Endothelial cell of umbilical vein (primary cell): ENCODE data around the gene NR2F6. TPM values are rescaled to one million over a fixed set of nuclear protein-coding genes. Genes with fewer than 3 reads are reported as not detected.

Experiments
- BruUV-seq: library from RNA; stranded (reverse); fragments of 400-500 nt; replicated peaks from 2 replicates; lab custom pipeline; 2021; lab: Mats Ljungman, UMichigan
- CTCF ChIA-PET: fragments of 300-600, 350-600 bp; sonication (Branson Sonifier 250); formaldehyde crosslinking; loops from one replicate; lab custom pipeline; 2021; ENCODE audit warnings: antibody characterized with exemption, inconsistent platforms; lab: Charles Lee
- POLR2A ChIA-PET: fragments of 300-600, 350-600 bp; sonication (Branson Sonifier 250); formaldehyde crosslinking; loops from one replicate; lab custom pipeline; 2021; ENCODE audit warnings: antibody characterized with exemption, inconsistent platforms; lab: Charles Lee
- DNase-seq: peaks from one replicate; pipeline ENCODE4 v3.0.0-alpha.2; 2011; ENCODE audit warnings: low read depth, low spot score
- FAIRE-seq: peaks from 2 replicates; lab custom pipeline; 2011; peaks lifted over from hg19 to GRCh38; lab: Jason Lieb, UNC
- H2AFZ ChIP-seq: 2 replicates; pipeline ENCODE4 v1.6.0; 2012; ENCODE audit warnings: low read depth, low read length, control low read depth, inconsistent platforms
- H3K27ac ChIP-seq: 2 replicates; pipeline ENCODE4 v1.5.1; 2011; ENCODE audit warnings: low read depth, mild to moderate bottlenecking, control low read depth, low read length, moderate library complexity; ENCODE audit not compliant: insufficient read depth
- H3K27me3 ChIP-seq, 2 experiments: 2 replicates each; pipeline versions ENCODE4 v1.6.0 to v1.6.1; 2011; ENCODE audit warnings: low read length in 2 of 2, mixed read lengths in 1 of 2; ENCODE audit not compliant: control insufficient read depth in 2 of 2, insufficient read depth in 2 of 2
- H3K36me3 ChIP-seq, 2 experiments: 2 replicates in 1 of 2; 3 replicates in 1 of 2; pipeline ENCODE4 v1.5.1; 2011; ENCODE audit warnings: low read length in 2 of 2, mild to moderate bottlenecking in 1 of 2, moderate library complexity in 1 of 2; ENCODE audit not compliant: control insufficient read depth in 2 of 2, insufficient read depth in 2 of 2; ENCODE audit errors: extremely low read depth in 1 of 2
- H3K4me1 ChIP-seq: 3 replicates; pipeline ENCODE4 v1.5.1; 2011; ENCODE audit warnings: mild to moderate bottlenecking, low read length; ENCODE audit not compliant: control insufficient read depth, insufficient read depth; ENCODE audit errors: extremely low read depth
- H3K4me2 ChIP-seq: 2 replicates; pipeline ENCODE4 v1.6.1; 2011; ENCODE audit warnings: low read length, control low read depth, mixed read lengths; ENCODE audit not compliant: insufficient read depth
- H3K4me3 ChIP-seq, 3 experiments: fragments of 200-600 bp in 1 of 3; sonication (generic), shearing (Covaris generic) in 1 of 3; replicated peaks in 1 of 3; 2 replicates each; pipeline ENCODE4 v1.5.1; 2011 to 2016; ENCODE audit warnings: control low read depth in 3 of 3, low read length in 3 of 3, mild to moderate bottlenecking in 2 of 3, inconsistent platforms in 1 of 3, low read depth in 1 of 3, moderate library complexity in 1 of 3; ENCODE audit not compliant: insufficient read depth in 1 of 3
- H3K79me2 ChIP-seq: 2 replicates; pipeline ENCODE4 v1.6.0; 2012; ENCODE audit warnings: low read length, inconsistent platforms; ENCODE audit not compliant: control insufficient read depth, insufficient read depth
- H3K9ac ChIP-seq: replicated peaks from 2 replicates; pipeline ENCODE3; 2011; ENCODE audit warnings: low read length, control low read depth; ENCODE audit not compliant: insufficient read depth; ENCODE audit errors: extremely low read depth
- H3K9me1 ChIP-seq: replicated peaks from 3 replicates; pipeline ENCODE4 v1.6.0; 2011; ENCODE audit warnings: mild to moderate bottlenecking, low read length; ENCODE audit not compliant: control insufficient read depth, insufficient read depth; ENCODE audit errors: extremely low read depth
- H3K9me3 ChIP-seq: replicated peaks from 2 replicates; pipeline ENCODE4 v1.5.1; 2012; ENCODE audit warnings: low read length, inconsistent platforms; ENCODE audit not compliant: control insufficient read depth, insufficient read depth
- H4K20me1 ChIP-seq: replicated peaks from 2 replicates; pipeline ENCODE3; 2011; ENCODE audit warnings: mild to moderate bottlenecking, low read length; ENCODE audit not compliant: control insufficient read depth, insufficient read depth; ENCODE audit errors: extremely low read depth
- EZH2 ChIP-seq: IDR thresholded peaks from 2 replicates; pipeline ENCODE4 v1.6.1; 2012; ENCODE audit warnings: borderline replicate concordance, low read depth, mild to moderate bottlenecking, moderate library complexity, low read length, inconsistent platforms; ENCODE audit not compliant: severe bottlenecking
- FOS ChIP-seq: IDR thresholded peaks from 2 replicates; pipeline ENCODE4 v1.6.1; 2011; ENCODE audit warnings: mild to moderate bottlenecking, low read length, moderate library complexity, borderline replicate concordance; ENCODE audit not compliant: insufficient read depth
- MAX ChIP-seq: IDR thresholded peaks from 2 replicates; pipeline ENCODE4 v1.6.1; 2011; ENCODE audit not compliant: insufficient read depth, insufficient read length
- POLR2A ChIP-seq: IDR thresholded peaks from 2 replicates; pipeline ENCODE4 v1.6.1; 2012; ENCODE audit warnings: low read depth, mild to moderate bottlenecking, control low read depth, low read length
- POLR2AphosphoS5 ChIP-seq: IDR thresholded peaks from 2 replicates; pipeline ENCODE4 v1.6.1; 2012; ENCODE audit warnings: low read depth, mild to moderate bottlenecking, control low read depth, low read length, moderate library complexity; ENCODE audit not compliant: insufficient read depth
- dilution Hi-C: fragments of 300-500 bp; cut with MboI; formaldehyde crosslinking; loops from one replicate; pipeline ENCODE4 v1.15.0; 2019; ENCODE audit warnings: low sequenced_read_pairs; ENCODE audit not compliant: extremely low pct_ligation_motif_present
- intact Hi-C: fragments of 100-400 bp; cut with micrococcal nuclease; formaldehyde crosslinking; loops from one replicate; pipeline ENCODE4 v1.10.0; 2022
- polyA plus RNA-seq, 4 experiments: library from polyadenylated mRNA; depleted of rRNA in 3 of 4; stranded (reverse) in 3 of 4; unstranded in 1 of 4; fragments of >200 nt; gene quantifications; 2 replicates each; pipeline versions ENCODE4 v1.2.1 to v1.2.3, GENCODE V29; 2011 to 2012; ENCODE audit warnings: missing spikeins in 1 of 4
- total RNA-seq: library from RNA; stranded (reverse); gene quantifications from 2 replicates; pipeline ENCODE4 v1.2.3, GENCODE V29; 2021

Gene NR2F6
- total and polyA plus RNA-seq, 2 donors (not counting 3 experiments of a cell fraction or from before 2014, with no cell fraction given), result 36.1 to 38.9 TPM

GRCh38 chr19:17215127-17215971, 30.4 kb downstream of the NR2F6 start, which contains the start of gene USE1:
Gene USE1, plus strand, starts transcription at chr19:17215357. Its CDS starts 49 bp downstream, at chr19:17215406.
- H3K4me1 ChIP-seq, result peaks cover 7% of the 10 kb centered on the region
- H3K9me1 ChIP-seq, result no peaks in the 10 kb centered on the region
- no peaks in the 10 kb centered on the region for H3K27me3 ChIP-seq
- FAIRE-seq (peak; percentile 96), DNase-seq (peak; percentile 78)
- peak within 1 kb of the TSS; percentile 84 for H3K4me2 ChIP-seq
- intact Hi-C loops, result loop anchor here (1.0 kb wide), 1 partner anchor 11 kb away; the partner anchor contains the start of gene OCEL1
- no peaks in the 10 kb centered on the region for H3K9me3 ChIP-seq
- no peaks in the 10 kb centered on the region for H3K79me2 ChIP-seq
- peak within 1 kb of the TSS; percentile 54 to 66 (median 57) for H3K4me3 ChIP-seq
- POLR2A ChIA-PET, result interaction anchor here (1.3 kb wide), 1 partner anchor 52 kb away, joined by 5 read pairs; the partner anchor contains the start of gene BABAM1
- no peaks in the 10 kb centered on the region for H4K20me1 ChIP-seq
- CTCF ChIA-PET, result interaction anchor here (1.1 to 2.3 kb wide), 5 partner anchors 9 to 90 kb away, joined by 3 to 16 read pairs (median 4); partner anchors contain the start of gene MRPL34
- peak within 1 kb of the TSS; percentile 87 for H3K9ac ChIP-seq
- peak within 1 kb of the TSS; percentile 88 for H3K27ac ChIP-seq
- no TSS peak for BruUV-seq
- dilution Hi-C loops, result no loop called here
- no peak for TF ChIP-seq MAX
- no peak for TF ChIP-seq FOS
- peak; percentile 89 for TF ChIP-seq POLR2A
- TF ChIP-seq EZH2, result no peak
- peak; percentile 96 for TF ChIP-seq POLR2AphosphoS5
- H2AFZ ChIP-seq, result peak within 1 kb of the TSS; percentile 83
- H3K36me3 ChIP-seq, result peaks cover 0 to 12% of the 10 kb centered on the region in 2 experiments
